ENCODE results near the gene NFIA.

GRCh38 chr1:61067446-61068019 is 14.8 kb upstream of the NFIA start:
- TF ChIP-seq CTCF (IDR thresholded peaks at IDR 0.05; ENCODE audit: low read length) (no peak), EZH2phosphoT487 (IDR thresholded peaks at IDR 0.05; ENCODE audit: low read length) (no peak), EZH2 (optimal IDR thresholded peaks at IDR 0.05; ENCODE audit: low read depth, low read length) (no peak)
